ENCODE measurements around the gene USP11. TPM values are rescaled to one million over a fixed set of nuclear protein-coding genes. Genes with fewer than 3 reads are reported as not detected.
A peak's percentile ranks its signal among the peaks of the same experiment; 100 is the strongest.
"Not testable (repeated sequence)": the region's sequence is repeated elsewhere in the genome, so short reads cannot be mapped to it uniquely, and the experiment has no call there.

Gene USP11
- total and polyA plus RNA-seq, 7 donors, result 4.9 to 37.7 (median 21.8) TPM

DNA sequence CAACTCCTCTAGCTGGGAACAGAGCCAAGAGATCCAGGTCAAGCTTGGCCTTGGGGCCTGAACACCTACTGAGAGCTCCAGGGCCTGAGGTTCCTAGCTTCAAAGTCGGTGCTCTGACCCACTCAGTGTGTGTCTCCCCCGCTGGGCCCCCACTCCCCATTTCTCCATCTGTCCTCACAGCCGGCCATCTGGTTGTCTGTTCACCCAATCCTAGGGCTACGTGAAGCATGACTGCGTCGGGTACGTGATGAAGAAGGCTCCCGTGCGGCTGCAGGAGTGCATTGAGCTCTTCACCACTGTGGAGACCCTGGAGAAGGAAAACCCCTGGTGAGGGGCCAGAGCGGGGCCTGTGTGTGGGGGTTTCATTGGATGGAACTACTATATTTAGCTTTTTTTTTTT, 12.3 kb downstream of the USP11 start:
- H3K4me1 ChIP-seq, result no peaks in the 10 kb centered on the region
- intact Hi-C loops (cut with DNase I), result no loop called here
- no peak overlapping the region for H3K4me3 ChIP-seq
- TF ChIP-seq EP300 (IDR thresholded peaks at IDR 0.05) (no peak), CTCF (IDR thresholded peaks at IDR 0.05) (no peak), POLR2AphosphoS5 (IDR thresholded peaks at IDR 0.05) (no peak), POLR2A (IDR thresholded peaks at IDR 0.05) (no peak)
- DNase-seq, result peak; percentile 56
- H3K9me3 ChIP-seq, result no peaks in the 10 kb centered on the region
- WGBS, 2 donors, result 96 to 98% methylated on average over 10 of the region's 10 CpGs
- no peak overlapping the region for H3K27ac ChIP-seq
- H3K27me3 ChIP-seq, result no peaks in the 10 kb centered on the region
- peaks cover 0 to 57% (median 7%) of the 10 kb centered on the region in 4 donors for H3K36me3 ChIP-seq

GRCh38 chrX:47247206-47247998, 14.6 kb downstream of the USP11 start:
- intact Hi-C loops (cut with DNase I), result no loop called here
- Histone ChIP-seq H3K36me3 (peaks cover 0 to 34% (median 3%) of the 10 kb centered on the region in 4 donors), H3K27ac (no peak overlapping the region), H3K4me1 (no peaks in the 10 kb centered on the region), H3K4me3 (no peak overlapping the region), H3K9me3 (no peaks in the 10 kb centered on the region), H3K27me3 (no peaks in the 10 kb centered on the region)
- no peak for TF ChIP-seq POLR2AphosphoS5 (IDR thresholded peaks at IDR 0.05)
- TF ChIP-seq EP300 (IDR thresholded peaks at IDR 0.05), result no peak
- TF ChIP-seq CTCF (IDR thresholded peaks at IDR 0.05), result no peak
- no peak for TF ChIP-seq POLR2A (IDR thresholded peaks at IDR 0.05)
- WGBS, 2 donors, result 87% methylated on average over 23 of the region's 23 CpGs
- peak; percentile 57 for DNase-seq

DNA sequence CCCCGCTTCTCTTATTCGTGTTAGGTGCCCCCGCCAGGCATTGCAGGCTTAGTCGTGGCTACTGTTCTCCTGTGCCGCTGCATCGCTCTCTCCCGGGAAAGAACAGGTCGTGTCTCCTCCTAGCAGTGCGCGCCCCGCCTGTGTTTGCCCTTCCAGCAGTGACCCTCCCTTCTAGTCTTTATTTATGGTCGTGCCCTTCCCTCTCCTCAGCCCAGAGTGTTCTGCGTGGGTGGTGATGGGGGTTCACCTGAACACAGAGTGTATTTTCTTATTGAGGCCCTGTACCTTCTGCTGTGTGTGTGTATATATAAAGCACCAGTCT, 15.2 kb downstream of the USP11 start:
- no peak overlapping the region for H3K27ac ChIP-seq
- H3K36me3 ChIP-seq, result peaks cover 0 to 30% (median 3%) of the 10 kb centered on the region in 4 donors
- no peak overlapping the region for H3K4me3 ChIP-seq
- intact Hi-C loops (cut with DNase I), result no loop called here
- no peaks in the 10 kb centered on the region for H3K27me3 ChIP-seq
- TF ChIP-seq CTCF (IDR thresholded peaks at IDR 0.05) (no peak), POLR2A (IDR thresholded peaks at IDR 0.05) (no peak), EP300 (IDR thresholded peaks at IDR 0.05) (no peak), POLR2AphosphoS5 (IDR thresholded peaks at IDR 0.05) (no peak)
- peak; percentile 45 for DNase-seq
- no peaks in the 10 kb centered on the region for H3K4me1 ChIP-seq
- no peaks in the 10 kb centered on the region for H3K9me3 ChIP-seq
- WGBS, 2 donors, result 55 to 76% methylated on average over 13 of the region's 13 CpGs

- WGBS, 2 donors, result 92 to 93% methylated on average over 6 of the region's 6 CpGs
- H3K4me3 ChIP-seq, result no peak overlapping the region
- H3K36me3 ChIP-seq, result peaks cover 0 to 25% (median 3%) of the 10 kb centered on the region in 4 donors
- no peak overlapping the region for H3K27ac ChIP-seq
- no peaks in the 10 kb centered on the region for H3K9me3 ChIP-seq
- peak; percentile 15 for DNase-seq
- H3K4me1 ChIP-seq, result no peaks in the 10 kb centered on the region
- H3K27me3 ChIP-seq, result no peaks in the 10 kb centered on the region
- intact Hi-C loops (cut with DNase I), result no loop called here
- TF ChIP-seq EP300 (IDR thresholded peaks at IDR 0.05), result no peak
- no peak for TF ChIP-seq CTCF (IDR thresholded peaks at IDR 0.05)
- no peak for TF ChIP-seq POLR2A (IDR thresholded peaks at IDR 0.05)
- TF ChIP-seq POLR2AphosphoS5 (IDR thresholded peaks at IDR 0.05), result no peak
Observed at GRCh38 chrX:47248576-47248975, 15.8 kb downstream of the USP11 start.

GRCh38 chrX:47250017-47250347, 17.2 kb downstream of the USP11 start:
- H3K9me3 ChIP-seq, result no peaks in the 10 kb centered on the region
- peaks cover 0 to 11% (median under 1%) of the 10 kb centered on the region in 4 donors for H3K36me3 ChIP-seq
- intact Hi-C loops (cut with DNase I), result no loop called here
- H3K4me3 ChIP-seq, result no peak overlapping the region
- no peaks in the 10 kb centered on the region for H3K4me1 ChIP-seq
- WGBS, 2 donors, result 92% methylated on average over 6 of the region's 6 CpGs
- DNase-seq, result no peak
- H3K27me3 ChIP-seq, result no peaks in the 10 kb centered on the region
- no peak for TF ChIP-seq CTCF (IDR thresholded peaks at IDR 0.05)
- TF ChIP-seq POLR2AphosphoS5 (IDR thresholded peaks at IDR 0.05), result no peak
- TF ChIP-seq POLR2A (IDR thresholded peaks at IDR 0.05), result no peak
- TF ChIP-seq EP300 (IDR thresholded peaks at IDR 0.05), result no peak
- no peak overlapping the region for H3K27ac ChIP-seq

- H3K9me3 ChIP-seq; H3K4me3 ChIP-seq; H3K27me3 ChIP-seq; DNase-seq; H3K4me1 ChIP-seq; H3K36me3 ChIP-seq; H3K27ac ChIP-seq; intact Hi-C loops (cut with DNase I): not testable (repeated sequence)
- WGBS, 2 donors, result 86 to 92% methylated on average over 12 of the region's 12 CpGs
Observed at GRCh38 chrX:47257620-47258019, 24.8 kb downstream of the USP11 start.

Data from sigmoid colon (tissue), 7 donors.